CD4-positive, alpha-beta memory T cell (primary cell): Measurements from ENCODE around the gene REXO1. TPM values are rescaled to one million over a fixed set of nuclear protein-coding genes. Genes with fewer than 3 reads are reported as not detected.
A peak's percentile ranks its signal among the peaks of the same experiment; 100 is the strongest.

Source experiments
- CTCF ChIA-PET: fragments of 350-600 bp; sonication (Branson Sonifier 250); formaldehyde crosslinking; loops from one replicate; lab custom pipeline; 2021; ENCODE audit warnings: inconsistent platforms; ENCODE audit not compliant: partially characterized antibody; lab: Charles Lee
- POLR2A ChIA-PET: fragments of 350-600 bp; sonication (Branson Sonifier 250); formaldehyde crosslinking; loops from one replicate; lab custom pipeline; 2021; ENCODE audit not compliant: partially characterized antibody; lab: Charles Lee
- DNase-seq, 5 donors: peaks; one replicate each; pipeline versions ENCODE4 v3.0.0 to v3.0.0-alpha.2; 2020 to 2022; ENCODE audit warnings: mixed read lengths in 1 of 5
- H3K27ac ChIP-seq: one replicate; pipeline ENCODE4 v1.7.0; 2013; ENCODE audit warnings: low read depth, low read length
- H3K27me3 ChIP-seq: 2 replicates; pipeline ENCODE4 v1.7.0; 2013; ENCODE audit warnings: mild to moderate bottlenecking, low read length, moderate library complexity; ENCODE audit not compliant: insufficient read depth
- H3K36me3 ChIP-seq: 2 replicates; pipeline ENCODE4 v1.7.0; 2013; ENCODE audit warnings: mild to moderate bottlenecking, low read length, moderate library complexity; ENCODE audit not compliant: insufficient read depth
- H3K4me1 ChIP-seq: 2 replicates; pipeline ENCODE4 v1.7.0; 2013; ENCODE audit warnings: mild to moderate bottlenecking, low read length, moderate library complexity; ENCODE audit not compliant: insufficient read depth
- H3K4me3 ChIP-seq, 2 donors: one replicate each; pipeline ENCODE4 v1.7.0; 2013; ENCODE audit warnings: low read length in 2 of 2, mild to moderate bottlenecking in 1 of 2
- H3K9me3 ChIP-seq, 2 donors: one replicate each; pipeline ENCODE4 v1.7.0; 2013; ENCODE audit warnings: low read length in 2 of 2, control low read depth in 1 of 2; ENCODE audit not compliant: control insufficient read depth in 1 of 2
- H3K27ac Mint-ChIP-seq, 7 donors: one replicate each; pipeline ENCODE4 v1.8.0; 2020 to 2021; ENCODE audit warnings: mixed read lengths in 7 of 7, mild to moderate bottlenecking in 6 of 7, inconsistent platforms in 3 of 7, moderate library complexity in 3 of 7
- H3K27me3 Mint-ChIP-seq, 2 donors: one replicate each; pipeline ENCODE4 v1.8.0; 2020 to 2021; ENCODE audit warnings: mixed read lengths in 2 of 2
- H3K36me3 Mint-ChIP-seq, 2 donors: one replicate each; pipeline ENCODE4 v1.8.0; 2020 to 2021; ENCODE audit warnings: mixed read lengths in 2 of 2, inconsistent platforms in 1 of 2, mild to moderate bottlenecking in 1 of 2
- H3K4me1 Mint-ChIP-seq, 4 donors: one replicate each; pipeline ENCODE4 v1.8.0; 2020 to 2021; ENCODE audit warnings: mixed read lengths in 4 of 4, mild to moderate bottlenecking in 1 of 4
- H3K4me3 Mint-ChIP-seq, 8 donors: one replicate each; pipeline ENCODE4 v1.8.0; 2020 to 2021; ENCODE audit warnings: mixed read lengths in 8 of 8, mild to moderate bottlenecking in 7 of 8, moderate library complexity in 6 of 8, inconsistent platforms in 3 of 8
- H3K9me3 Mint-ChIP-seq, 8 donors: one replicate each; pipeline ENCODE4 v1.8.0; 2020 to 2021; ENCODE audit warnings: mixed read lengths in 8 of 8, mild to moderate bottlenecking in 5 of 8, inconsistent platforms in 3 of 8, moderate library complexity in 1 of 8
- intact Hi-C: fragments of 100-400 bp; cut with micrococcal nuclease; formaldehyde crosslinking; loops from one replicate; pipeline ENCODE4 v1.15.1; 2023
- polyA plus RNA-seq, 2 donors: library from polyadenylated mRNA; unstranded; fragments of 300-500 nt; fragmentation: Illumina TruSeq; gene quantifications; one replicate each; pipeline ENCODE4 v1.2.3, GENCODE V29; 2021
- total RNA-seq, 2 experiments: library from RNA; stranded (reverse); gene quantifications; one replicate each; pipeline ENCODE4 v1.2.3, GENCODE V29; 2021

Gene REXO1
- total and polyA plus RNA-seq, 4 experiments from 2014 or later = 1.5 to 57.3 (median 34.5) TPM

GRCh38 chr19:1841209-1841924 lies 6.9 kb downstream of the REXO1 start:
- Histone ChIP-seq H3K4me1 (peaks cover 63% of the 10 kb centered on the region), H3K4me3 (no peak overlapping the region), H3K9me3 (no peaks in the 10 kb centered on the region), H3K36me3 (peaks cover 13% of the 10 kb centered on the region), H3K27ac (no peak overlapping the region), H3K27me3 (no peaks in the 10 kb centered on the region)
- Mint-ChIP-seq H3K27me3 (no peaks in the 10 kb centered on the region), H3K36me3 (peaks cover 0 to 6% of the 10 kb centered on the region in 2 donors), H3K9me3 (no peaks in the 10 kb centered on the region), H3K4me1 (peaks cover 17 to 84% (median 39%) of the 10 kb centered on the region in 4 donors), H3K4me3 (no peak overlapping the region), H3K27ac (peak overlapping the region in 3 of 7 donors; percentile 40 to 69 (median 56))
- DNase-seq = peak in 1 of 5 donors; percentile 36
- intact Hi-C loops = no loop called here
- ChIA-PET POLR2A (no interaction called here), CTCF (interaction anchor here (0.7 to 7.8 kb wide), 3 partner anchors 8 to 201 kb away, joined by 3 to 77 read pairs (median 3); no protein-coding TSS in a partner anchor)

GRCh38 chr19:1840541-1841115 lies 7.7 kb downstream of the REXO1 start:
- DNase-seq = no peak
- H3K36me3 Mint-ChIP-seq = peaks cover 0 to 9% of the 10 kb centered on the region in 2 donors
- H3K4me3 Mint-ChIP-seq = peak overlapping the region in 1 of 8 donors; percentile 17
- peak overlapping the region in 1 of 7 donors; percentile 40 for H3K27ac Mint-ChIP-seq
- Histone ChIP-seq H3K36me3 (peaks cover 13% of the 10 kb centered on the region), H3K4me3 (no peak overlapping the region), H3K27me3 (no peaks in the 10 kb centered on the region), H3K9me3 (no peaks in the 10 kb centered on the region), H3K27ac (no peak overlapping the region), H3K4me1 (peaks cover 60% of the 10 kb centered on the region)
- H3K27me3 Mint-ChIP-seq = no peaks in the 10 kb centered on the region
- H3K9me3 Mint-ChIP-seq = no peaks in the 10 kb centered on the region
- POLR2A ChIA-PET = no interaction called here
- CTCF ChIA-PET = interaction anchor here (7.8 kb wide), 1 partner anchor 14 kb away, joined by 77 read pairs; no protein-coding TSS in a partner anchor
- intact Hi-C loops = no loop called here
- H3K4me1 Mint-ChIP-seq = peaks cover 12 to 84% (median 32%) of the 10 kb centered on the region in 4 donors

- Mint-ChIP-seq H3K27ac (peak overlapping the region in 2 of 7 donors; percentile 40 to 42), H3K9me3 (no peaks in the 10 kb centered on the region), H3K27me3 (no peaks in the 10 kb centered on the region), H3K4me1 (peaks cover 12 to 81% (median 30%) of the 10 kb centered on the region in 4 donors), H3K36me3 (peaks cover 0 to 9% of the 10 kb centered on the region in 2 donors), H3K4me3 (peak overlapping the region in 2 of 8 donors; percentile 17 to 39)
- H3K9me3 ChIP-seq = no peaks in the 10 kb centered on the region
- no peak for DNase-seq
- ChIA-PET CTCF (interaction anchor here (7.8 kb wide), 1 partner anchor 13 kb away, joined by 77 read pairs; no protein-coding TSS in a partner anchor), POLR2A (no interaction called here)
- H3K27ac ChIP-seq = no peak overlapping the region
- H3K36me3 ChIP-seq = peaks cover 8% of the 10 kb centered on the region
- no peak overlapping the region for H3K4me3 ChIP-seq
- H3K27me3 ChIP-seq = no peaks in the 10 kb centered on the region
- intact Hi-C loops = no loop called here
- peaks cover 56% of the 10 kb centered on the region for H3K4me1 ChIP-seq
These were observed 8.4 kb downstream of the REXO1 start for GRCh38 chr19:1839658-1840540.

GRCh38 chr19:1837625-1838105 lies 10.6 kb downstream of the REXO1 start:
- Histone ChIP-seq H3K27ac (no peak overlapping the region), H3K9me3 (no peaks in the 10 kb centered on the region), H3K4me1 (peaks cover 37% of the 10 kb centered on the region), H3K36me3 (no peaks in the 10 kb centered on the region), H3K4me3 (no peak overlapping the region), H3K27me3 (no peaks in the 10 kb centered on the region)
- peak in 4 of 5 donors; percentile 46 to 64 (median 54) for DNase-seq
- POLR2A ChIA-PET = interaction anchor here (0.9 kb wide), 1 partner anchor 420 kb away, joined by 3 read pairs; no protein-coding TSS in a partner anchor
- H3K4me3 Mint-ChIP-seq = no peak overlapping the region
- CTCF ChIA-PET = interaction anchor here (0.7 to 7.8 kb wide), 10 partner anchors 9 to 554 kb away, joined by 3 to 77 read pairs (median 4); no protein-coding TSS in a partner anchor
- H3K36me3 Mint-ChIP-seq = peaks cover 0 to 7% of the 10 kb centered on the region in 2 donors
- no peaks in the 10 kb centered on the region for H3K27me3 Mint-ChIP-seq
- no peaks in the 10 kb centered on the region for H3K9me3 Mint-ChIP-seq
- no peak overlapping the region for H3K27ac Mint-ChIP-seq
- intact Hi-C loops = no loop called here
- H3K4me1 Mint-ChIP-seq = peaks cover 11 to 64% (median 23%) of the 10 kb centered on the region in 4 donors

GRCh38 chr19:1837222-1837565 lies 11.1 kb downstream of the REXO1 start:
- no peak for DNase-seq
- Mint-ChIP-seq H3K4me1 (peaks cover 10 to 64% (median 21%) of the 10 kb centered on the region in 4 donors), H3K9me3 (no peaks in the 10 kb centered on the region), H3K36me3 (peaks cover 0 to 7% of the 10 kb centered on the region in 2 donors), H3K4me3 (no peak overlapping the region), H3K27ac (no peak overlapping the region), H3K27me3 (no peaks in the 10 kb centered on the region)
- no peak overlapping the region for H3K27ac ChIP-seq
- H3K36me3 ChIP-seq = no peaks in the 10 kb centered on the region
- no peaks in the 10 kb centered on the region for H3K9me3 ChIP-seq
- CTCF ChIA-PET = interaction anchor here (1.4 to 7.8 kb wide), 5 partner anchors 9 to 290 kb away, joined by 4 to 77 read pairs (median 6); no protein-coding TSS in a partner anchor
- peaks cover 32% of the 10 kb centered on the region for H3K4me1 ChIP-seq
- H3K4me3 ChIP-seq = no peak overlapping the region
- POLR2A ChIA-PET = no interaction called here
- no peaks in the 10 kb centered on the region for H3K27me3 ChIP-seq
- intact Hi-C loops = no loop called here

GRCh38 chr19:1836458-1837221 lies 11.6 kb downstream of the REXO1 start:
- CTCF ChIA-PET = interaction anchor here (1.6 to 7.8 kb wide), 4 partner anchors 10 to 290 kb away, joined by 4 to 77 read pairs (median 6); no protein-coding TSS in a partner anchor

More at GRCh38 chr19:1836458-1837221, 11.6 kb downstream of the REXO1 start:
- H3K4me3 ChIP-seq = no peak overlapping the region
- Mint-ChIP-seq H3K4me1 (peaks cover 9 to 61% (median 18%) of the 10 kb centered on the region in 4 donors), H3K4me3 (no peak overlapping the region), H3K27me3 (no peaks in the 10 kb centered on the region), H3K36me3 (peaks cover 0 to 7% of the 10 kb centered on the region in 2 donors), H3K9me3 (no peaks in the 10 kb centered on the region), H3K27ac (no peak overlapping the region)
- POLR2A ChIA-PET = no interaction called here
- H3K36me3 ChIP-seq = no peaks in the 10 kb centered on the region
- H3K4me1 ChIP-seq = peaks cover 27% of the 10 kb centered on the region
- intact Hi-C loops = no loop called here
- no peak overlapping the region for H3K27ac ChIP-seq
- DNase-seq = no peak
- H3K27me3 ChIP-seq = no peaks in the 10 kb centered on the region
- no peaks in the 10 kb centered on the region for H3K9me3 ChIP-seq
